ENCODE results near the gene PRKCA.
"Not testable (repeated sequence)": the region's sequence is repeated elsewhere in the genome, so short reads cannot be mapped to it uniquely, and the experiment has no call there.

PRKCA gene

GRCh38 chr17:66392783-66393437, 90.5 kb downstream of the PRKCA start:
- no peak for DNase-seq

GRCh38 chr17:66395961-66396360, 93.5 kb downstream of the PRKCA start:
- no peak for DNase-seq

GRCh38 chr17:66397486-66397885, 95.1 kb downstream of the PRKCA start:
- DNase-seq: no peak

GRCh38 chr17:66398059-66398458, 95.6 kb downstream of the PRKCA start:
- no peak for DNase-seq

GRCh38 chr17:66398617-66399016, 96.2 kb downstream of the PRKCA start:
- DNase-seq: no peak

GRCh38 chr17:66399441-66399840, 97.0 kb downstream of the PRKCA start:
- no peak for DNase-seq

- not testable (repeated sequence) for DNase-seq
Observed at GRCh38 chr17:66400041-66400688, 97.8 kb downstream of the PRKCA start.

GRCh38 chr17:66400698-66401097, 98.3 kb downstream of the PRKCA start:
- no peak for DNase-seq

- DNase-seq: no peak
Observed at GRCh38 chr17:66401364-66401763, 99.0 kb downstream of the PRKCA start.

- DNase-seq: no peak
Observed at GRCh38 chr17:66403846-66404556, 101.6 kb downstream of the PRKCA start.

GRCh38 chr17:66405836-66406677, 103.6 kb downstream of the PRKCA start:
- no peak for DNase-seq

- DNase-seq: no peak
Observed at GRCh38 chr17:66406701-66407644, 104.6 kb downstream of the PRKCA start.

- DNase-seq: no peak
Observed at GRCh38 chr17:66407864-66408263, 105.5 kb downstream of the PRKCA start.

- no peak for DNase-seq
Observed at GRCh38 chr17:66411520-66411919, 109.1 kb downstream of the PRKCA start.

GRCh38 chr17:66412857-66413558, 110.6 kb downstream of the PRKCA start:
- no peak for DNase-seq

GRCh38 chr17:66413559-66414520, 111.4 kb downstream of the PRKCA start:
- no peak for DNase-seq

GRCh38 chr17:66414561-66415175, 112.3 kb downstream of the PRKCA start:
- no peak for DNase-seq

GRCh38 chr17:66415366-66416206, 113.2 kb downstream of the PRKCA start:
- no peak for DNase-seq

All from effector CD8-positive, alpha-beta T cell (primary cell).